Trophoblast cell (in vitro differentiated cells and primary cell): ENCODE measurements around the gene TENM3.

Experiments
- DNase-seq, 2 donors: peaks; one replicate each; pipeline ENCODE4 v3.0.0-alpha.2; 2016
- H2AFZ ChIP-seq: 2 replicates; pipeline ENCODE4 v1.6.1; 2013; ENCODE audit warnings: low read length, moderate library complexity, mild to moderate bottlenecking; ENCODE audit not compliant: insufficient read depth, poor library complexity
- H2AK5ac ChIP-seq: 2 replicates; pipeline ENCODE4 v1.6.1; 2013; ENCODE audit warnings: mild to moderate bottlenecking, low read length
- H2BK120ac ChIP-seq: 2 replicates; pipeline ENCODE4 v1.6.1; 2013; ENCODE audit warnings: low read length, mild to moderate bottlenecking, moderate library complexity; ENCODE audit not compliant: insufficient read depth, poor library complexity
- H2BK12ac ChIP-seq: 2 replicates; pipeline ENCODE4 v1.6.1; 2013; ENCODE audit warnings: mild to moderate bottlenecking, low read length, moderate library complexity
- H2BK5ac ChIP-seq: 2 replicates; pipeline ENCODE4 v1.6.1; 2013; ENCODE audit warnings: low read length, low read depth, moderate library complexity, mild to moderate bottlenecking; ENCODE audit not compliant: poor library complexity
- H3K14ac ChIP-seq: 2 replicates; pipeline ENCODE4 v1.6.1; 2013; ENCODE audit warnings: mild to moderate bottlenecking, low read length
- H3K18ac ChIP-seq: 2 replicates; pipeline ENCODE4 v1.6.1; 2013; ENCODE audit warnings: mild to moderate bottlenecking, low read length
- H3K23ac ChIP-seq: 2 replicates; pipeline ENCODE4 v1.6.1; 2013; ENCODE audit warnings: low read length
- H3K27ac ChIP-seq: 2 replicates; pipeline ENCODE4 v1.5.1; 2013; ENCODE audit warnings: low read depth, mild to moderate bottlenecking, inconsistent platforms, low read length, moderate library complexity
- H3K27me3 ChIP-seq: 2 replicates; pipeline ENCODE4 v1.6.1; 2013; ENCODE audit warnings: inconsistent platforms, mild to moderate bottlenecking, low read length, moderate library complexity; ENCODE audit not compliant: insufficient read depth
- H3K36me3 ChIP-seq, 2 experiments: 1 replicate in 1 of 2; 2 replicates in 1 of 2; pipeline ENCODE4 v1.6.1; 2013; ENCODE audit warnings: low read length in 2 of 2, mild to moderate bottlenecking in 2 of 2, moderate library complexity in 1 of 2; ENCODE audit not compliant: insufficient read depth in 2 of 2, control insufficient read depth in 1 of 2
- H3K4ac ChIP-seq: 2 replicates; pipeline ENCODE4 v1.6.1; 2013; ENCODE audit warnings: low read depth, mild to moderate bottlenecking, low read length, moderate library complexity
- H3K4me1 ChIP-seq, 2 experiments: 1 replicate in 1 of 2; 2 replicates in 1 of 2; pipeline ENCODE4 v1.6.1; 2013; ENCODE audit warnings: low read length in 2 of 2, mild to moderate bottlenecking in 2 of 2, moderate library complexity in 1 of 2; ENCODE audit not compliant: insufficient read depth in 2 of 2, control insufficient read depth in 1 of 2
- H3K4me2 ChIP-seq: 2 replicates; pipeline ENCODE4 v1.6.1; 2013; ENCODE audit warnings: inconsistent platforms, mild to moderate bottlenecking, low read length, moderate library complexity
- H3K4me3 ChIP-seq: 2 replicates; pipeline ENCODE4 v1.5.1; 2013; ENCODE audit warnings: mild to moderate bottlenecking, low read depth, low read length, inconsistent platforms
- H3K79me1 ChIP-seq: one replicate; pipeline ENCODE4 v1.6.1; 2013; ENCODE audit warnings: low read length
- H3K79me2 ChIP-seq: 2 replicates; pipeline ENCODE4 v1.6.1; 2013; ENCODE audit warnings: low read length, mild to moderate bottlenecking; ENCODE audit not compliant: control insufficient read depth, insufficient read depth, poor library complexity
- H3K9ac ChIP-seq: 2 replicates; pipeline ENCODE4 v1.6.1; 2013; ENCODE audit warnings: mild to moderate bottlenecking, low read length
- H3K9me3 ChIP-seq: 2 replicates; pipeline ENCODE4 v1.6.1; 2013; ENCODE audit warnings: low read depth, mild to moderate bottlenecking, control low read depth, inconsistent platforms, low read length; ENCODE audit not compliant: insufficient read depth
- H4K12ac ChIP-seq: 2 replicates; pipeline ENCODE4 v1.6.1; 2013; ENCODE audit warnings: low read depth, mild to moderate bottlenecking, low read length, moderate library complexity
- H4K8ac ChIP-seq: 2 replicates; pipeline ENCODE4 v1.6.1; 2013; ENCODE audit warnings: low read depth, mild to moderate bottlenecking, low read length, moderate library complexity
- H4K91ac ChIP-seq: one replicate; pipeline ENCODE4 v1.6.1; 2013; ENCODE audit warnings: low read depth, mild to moderate bottlenecking, low read length, moderate library complexity
- WGBS: extraction: QIAGEN DNeasy Blood & Tissue Kit; methylation state at CpG from one replicate; pipeline ENCODE4 v1.1.7; 2013; ENCODE audit warnings: missing lambda C conversion rate; ENCODE audit not compliant: insufficient read length, insufficient coverage; ENCODE audit errors: extremely low coverage; 5-methylcytosine and 5-hydroxymethylcytosine counted together

The TENM3 gene

GRCh38 chr4:182562350-182562749, 319.1 kb downstream of the TENM3 start:
- Histone ChIP-seq H3K23ac (no peak overlapping the region), H3K4me3 (no peak overlapping the region), H4K12ac (no peak overlapping the region), H3K9me3 (no peaks in the 10 kb centered on the region), H3K36me3 (peaks cover 3 to 4% of the 10 kb centered on the region in 2 experiments), H3K9ac (no peak overlapping the region), H2AFZ (no peak overlapping the region), H3K4ac (no peak overlapping the region), H3K27ac (no peak overlapping the region), H3K79me1 (no peaks in the 10 kb centered on the region), H3K79me2 (peaks cover 1% of the 10 kb centered on the region), H3K27me3 (no peaks in the 10 kb centered on the region), H3K14ac (no peak overlapping the region), H2AK5ac (no peak overlapping the region), H2BK5ac (no peak overlapping the region), H3K4me2 (no peak overlapping the region), H3K4me1 (peaks cover 0 to 5% of the 10 kb centered on the region in 2 experiments), H3K18ac (no peak overlapping the region), H2BK12ac (no peak overlapping the region), H4K91ac (no peak overlapping the region), H4K8ac (no peak overlapping the region), H2BK120ac (no peak overlapping the region)
- no peak for DNase-seq
- WGBS, result no CpG with 5 or more reads among the region's 3 CpGs

GRCh38 chr4:182564724-182565369, 321.6 kb downstream of the TENM3 start:
- no peak overlapping the region for H3K4me2 ChIP-seq

GRCh38 chr4:182567119-182567518, 323.9 kb downstream of the TENM3 start:
- no peak overlapping the region for H3K9ac ChIP-seq
- H3K27me3 ChIP-seq, result no peaks in the 10 kb centered on the region
- peak overlapping the region; percentile 69 for H2BK5ac ChIP-seq
- peak overlapping the region; percentile 82 for H3K27ac ChIP-seq
- peak overlapping the region; percentile 29 for H4K8ac ChIP-seq
- H3K18ac ChIP-seq, result peak overlapping the region; percentile 29
- peaks cover 3% of the 10 kb centered on the region for H3K79me1 ChIP-seq
- H3K14ac ChIP-seq, result no peak overlapping the region
- no peak overlapping the region for H3K4me2 ChIP-seq
- H4K12ac ChIP-seq, result no peak overlapping the region
- no peak overlapping the region for H3K4me3 ChIP-seq
- no peaks in the 10 kb centered on the region for H3K9me3 ChIP-seq
- no peak overlapping the region for H3K23ac ChIP-seq
- no peak overlapping the region for H3K4ac ChIP-seq
- H3K4me1 ChIP-seq, result peaks cover 2 to 7% of the 10 kb centered on the region in 2 experiments
- H2AFZ ChIP-seq, result no peak overlapping the region
- no peak overlapping the region for H2BK12ac ChIP-seq
- DNase-seq, result no peak
- H2AK5ac ChIP-seq, result no peak overlapping the region
- H3K79me2 ChIP-seq, result no peaks in the 10 kb centered on the region
- H4K91ac ChIP-seq, result no peak overlapping the region
- H3K36me3 ChIP-seq, result peaks cover 6% of the 10 kb centered on the region in 2 experiments
- no CpG with 5 or more reads among the region's 6 CpGs for WGBS
- no peak overlapping the region for H2BK120ac ChIP-seq

More at GRCh38 chr4:182564724-182565369, 321.6 kb downstream of the TENM3 start:
- Histone ChIP-seq H3K27ac (no peak overlapping the region), H3K79me1 (peaks cover 3% of the 10 kb centered on the region), H2BK5ac (no peak overlapping the region), H3K23ac (no peak overlapping the region), H2AFZ (no peak overlapping the region), H3K18ac (no peak overlapping the region), H3K14ac (no peak overlapping the region), H3K79me2 (no peaks in the 10 kb centered on the region), H4K12ac (no peak overlapping the region), H4K8ac (no peak overlapping the region), H3K27me3 (no peaks in the 10 kb centered on the region), H4K91ac (no peak overlapping the region), H3K36me3 (peaks cover 4 to 6% of the 10 kb centered on the region in 2 experiments), H2BK12ac (no peak overlapping the region), H3K4me3 (no peak overlapping the region), H3K9me3 (no peaks in the 10 kb centered on the region), H3K4me1 (peaks cover 2 to 9% of the 10 kb centered on the region in 2 experiments), H3K4ac (no peak overlapping the region), H2BK120ac (no peak overlapping the region), H3K9ac (no peak overlapping the region), H2AK5ac (no peak overlapping the region)
- no CpG with 5 or more reads among the region's 4 CpGs for WGBS
- DNase-seq, result no peak

- Histone ChIP-seq H3K4ac (no peak overlapping the region), H3K27ac (no peak overlapping the region), H3K23ac (no peak overlapping the region), H2AFZ (no peak overlapping the region), H2BK5ac (no peak overlapping the region), H2BK12ac (no peak overlapping the region), H4K8ac (no peak overlapping the region), H2AK5ac (no peak overlapping the region), H3K18ac (no peak overlapping the region), H3K79me1 (peaks cover 3% of the 10 kb centered on the region), H2BK120ac (no peak overlapping the region), H3K14ac (no peak overlapping the region), H4K12ac (no peak overlapping the region), H4K91ac (no peak overlapping the region), H3K27me3 (no peaks in the 10 kb centered on the region), H3K9ac (no peak overlapping the region), H3K79me2 (no peaks in the 10 kb centered on the region), H3K4me2 (no peak overlapping the region), H3K9me3 (no peaks in the 10 kb centered on the region), H3K36me3 (peaks cover 2% of the 10 kb centered on the region in 2 experiments), H3K4me1 (peaks cover 2 to 7% of the 10 kb centered on the region in 2 experiments), H3K4me3 (no peak overlapping the region)
- no CpG with 5 or more reads among the region's 4 CpGs for WGBS
- DNase-seq, result no peak
Measured at GRCh38 chr4:182569561-182569960, 326.4 kb downstream of the TENM3 start.
